Measurements from ENCODE around the gene CLASP1. TPM values are rescaled to one million over a fixed set of nuclear protein-coding genes. Genes with fewer than 3 reads are reported as not detected.
A peak's percentile ranks its signal among the peaks of the same experiment; 100 is the strongest.
"Not testable (repeated sequence)": the region's sequence is repeated elsewhere in the genome, so short reads cannot be mapped to it uniquely, and the experiment has no call there.

CLASP1 gene
- total and polyA plus RNA-seq, 2 experiments from 2014 or later, result 20.1 to 37.4 TPM

- DNase-seq, result peak; percentile 57
- TF ChIP-seq EZH2 (IDR thresholded peaks at IDR 0.05; ENCODE audit: insufficient read depth, poor library complexity, severe bottlenecking), result no peak
- TF ChIP-seq EZH2phosphoT487 (IDR thresholded peaks at IDR 0.05; ENCODE audit: insufficient read depth, low read depth), result no peak
- Histone ChIP-seq H2AFZ (no peak overlapping the region), H3K9me2 (ENCODE audit: insufficient read depth) (no peaks in the 10 kb centered on the region), H3K79me2 (ENCODE audit: insufficient read depth) (peaks cover 53% of the 10 kb centered on the region), H3K9ac (no peak overlapping the region; the same call in 1 of the 2 replicates), H3K27ac (peak overlapping the region; percentile 42), H3K4me3 (0 out of 2 replicates have a peak overlapping the region, but pooled peaks have one; percentile 19), H3K4me1 (ENCODE audit: insufficient read depth) (peaks cover 74% of the 10 kb centered on the region), H3K36me3 (ENCODE audit: low read depth) (no peaks in the 10 kb centered on the region), H4K20me1 (ENCODE audit: insufficient read depth) (no peaks in the 10 kb centered on the region), H3K27me3 (replicated peaks; ENCODE audit: insufficient read depth) (no peaks in the 10 kb centered on the region), H3K9me3 (ENCODE audit: low read depth) (no peaks in the 10 kb centered on the region), H3F3A (ENCODE audit: insufficient read depth) (peaks cover 62% of the 10 kb centered on the region), H3K4me2 (ENCODE audit: unreplicated experiment) (peak overlapping the region; percentile 12)
- WGBS, 2 experiments (ENCODE audit: low coverage in 1 of 2, low lambda C conversion rate in 2 of 2, missing lambda C conversion rate in 2 of 2), result 48 to 52% methylated on average over 8 of the region's 8 CpGs
- in situ Hi-C loops (cut with MboI), result no loop called here
Measured at GRCh38 chr2:121479882-121480522, 169.3 kb downstream of the CLASP1 start.

DNA sequence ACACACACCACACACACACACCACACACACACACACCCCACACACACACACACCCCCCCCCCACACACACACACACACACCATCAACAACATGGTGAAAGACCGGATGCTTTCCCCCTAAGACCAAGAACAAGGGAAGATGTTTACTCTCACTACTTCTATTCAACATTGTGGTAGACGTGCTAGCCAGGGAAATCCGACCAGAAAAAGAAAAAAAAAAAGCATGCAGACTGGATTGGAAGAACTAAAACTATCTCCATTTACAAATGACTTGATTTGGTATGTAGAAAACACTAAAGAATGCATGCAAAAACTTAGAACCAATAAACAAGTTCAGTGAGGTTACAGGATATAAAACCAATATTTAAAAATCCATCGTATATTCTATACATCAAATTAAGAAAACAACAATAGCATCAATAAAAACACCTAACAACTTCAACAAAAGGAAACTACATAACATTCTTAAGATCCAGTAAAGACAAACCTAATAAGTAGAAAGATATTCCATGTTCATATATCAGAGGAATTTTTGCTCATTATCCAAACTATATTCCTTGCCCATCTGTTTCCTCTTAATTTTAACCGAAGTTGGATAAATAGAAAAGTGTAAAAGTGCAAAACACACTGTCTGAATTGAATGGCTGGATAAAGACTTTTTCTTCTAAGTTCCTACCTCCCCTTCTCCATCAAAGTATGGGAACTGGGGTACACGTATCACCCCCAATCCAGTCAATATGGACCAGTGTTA lies 170.1 kb downstream of the CLASP1 start:
- in situ Hi-C loops (cut with MboI), result no loop called here
- Histone ChIP-seq H3K36me3 (ENCODE audit: low read depth) (no peaks in the 10 kb centered on the region), H3K9me2 (ENCODE audit: insufficient read depth) (no peaks in the 10 kb centered on the region), H3K27ac (peak overlapping the region; percentile 42), H3K4me1 (ENCODE audit: insufficient read depth) (peaks cover 67% of the 10 kb centered on the region), H3K27me3 (replicated peaks; ENCODE audit: insufficient read depth) (no peaks in the 10 kb centered on the region), H3K9me3 (ENCODE audit: low read depth) (no peaks in the 10 kb centered on the region), H4K20me1 (ENCODE audit: insufficient read depth) (no peaks in the 10 kb centered on the region), H3K79me2 (ENCODE audit: insufficient read depth) (peaks cover 62% of the 10 kb centered on the region), H3K4me2 (ENCODE audit: unreplicated experiment) (peak overlapping the region; percentile 12), H3F3A (ENCODE audit: insufficient read depth) (peaks cover 54% of the 10 kb centered on the region), H3K4me3 (0 out of 2 replicates have a peak overlapping the region, but pooled peaks have one; percentile 19), H2AFZ (no peak overlapping the region), H3K9ac (no peak overlapping the region; the same call in 1 of the 2 replicates)
- 47 to 56% methylated on average over 6 of the region's 6 CpGs for WGBS, 2 experiments (ENCODE audit: low coverage in 1 of 2, low lambda C conversion rate in 2 of 2, missing lambda C conversion rate in 2 of 2)
- no peak for DNase-seq
- no peak for TF ChIP-seq EZH2 (IDR thresholded peaks at IDR 0.05; ENCODE audit: insufficient read depth, poor library complexity, severe bottlenecking)
- TF ChIP-seq EZH2phosphoT487 (IDR thresholded peaks at IDR 0.05; ENCODE audit: insufficient read depth, low read depth), result no peak

- H3K4me2 ChIP-seq (ENCODE audit: unreplicated experiment); H3K27ac ChIP-seq; in situ Hi-C loops (cut with MboI); H4K20me1 ChIP-seq (ENCODE audit: insufficient read depth); H3K9ac ChIP-seq; H2AFZ ChIP-seq; H3K9me2 ChIP-seq (ENCODE audit: insufficient read depth); H3K9me3 ChIP-seq (ENCODE audit: low read depth); DNase-seq; H3K36me3 ChIP-seq (ENCODE audit: low read depth); H3K27me3 ChIP-seq (replicated peaks; ENCODE audit: insufficient read depth); H3K4me3 ChIP-seq: not testable (repeated sequence)
- H3K79me2 ChIP-seq (ENCODE audit: insufficient read depth), result peaks cover 69% of the 10 kb centered on the region
- H3K4me1 ChIP-seq (ENCODE audit: insufficient read depth), result peaks cover 60% of the 10 kb centered on the region
- H3F3A ChIP-seq (ENCODE audit: insufficient read depth), result peaks cover 49% of the 10 kb centered on the region
- 91 to 93% methylated on average over 6 to 7 of the region's 7 CpGs for WGBS, 2 experiments (ENCODE audit: low coverage in 1 of 2, low lambda C conversion rate in 2 of 2, missing lambda C conversion rate in 2 of 2)
Measured at GRCh38 chr2:121478358-121478995, 170.8 kb downstream of the CLASP1 start.

- Histone ChIP-seq H3K27me3 (replicated peaks; ENCODE audit: insufficient read depth) (no peaks in the 10 kb centered on the region), H3K79me2 (ENCODE audit: insufficient read depth) (peaks cover 73% of the 10 kb centered on the region), H3K9ac (no peak overlapping the region), H3K9me2 (ENCODE audit: insufficient read depth) (no peaks in the 10 kb centered on the region), H3F3A (ENCODE audit: insufficient read depth) (peaks cover 48% of the 10 kb centered on the region), H4K20me1 (ENCODE audit: insufficient read depth) (no peaks in the 10 kb centered on the region), H2AFZ (no peak overlapping the region), H3K9me3 (ENCODE audit: low read depth) (no peaks in the 10 kb centered on the region), H3K27ac (no peak overlapping the region), H3K36me3 (ENCODE audit: low read depth) (no peaks in the 10 kb centered on the region), H3K4me2 (ENCODE audit: unreplicated experiment) (no peak overlapping the region), H3K4me1 (ENCODE audit: insufficient read depth) (peaks cover 64% of the 10 kb centered on the region), H3K4me3 (no peak overlapping the region)
- 93 to 98% methylated on average over 3 of the region's 3 CpGs for WGBS, 2 experiments (ENCODE audit: low coverage in 1 of 2, low lambda C conversion rate in 2 of 2, missing lambda C conversion rate in 2 of 2)
- no peak for DNase-seq
- in situ Hi-C loops (cut with MboI), result no loop called here
- TF ChIP-seq EZH2 (IDR thresholded peaks at IDR 0.05; ENCODE audit: insufficient read depth, poor library complexity, severe bottlenecking), result no peak
- TF ChIP-seq EZH2phosphoT487 (IDR thresholded peaks at IDR 0.05; ENCODE audit: insufficient read depth, low read depth), result no peak
Measured at GRCh38 chr2:121476684-121477083, 172.6 kb downstream of the CLASP1 start.

Data from GM23248 (cell line).